SU-DHL-6 (cell line): ENCODE results near the gene TRPV5.

Experiments
- CTCF ChIP-seq: fragments of 200-600 bp; sonication (generic); IDR thresholded peaks from one replicate; pipeline ENCODE4 v1.5.1; 2017; ENCODE audit warnings: antibody characterized with exemption, mild to moderate bottlenecking, low read length, moderate library complexity; ENCODE audit not compliant: insufficient read depth, poor library complexity, severe bottlenecking
- EZH2phosphoT487 ChIP-seq: fragments of 200-600 bp; sonication (generic), shearing (Covaris generic); conservative IDR thresholded peaks from 2 replicates; pipeline ENCODE4 v1.6.1; 2018; ENCODE audit warnings: mild to moderate bottlenecking, antibody characterized with exemption, low read length, moderate library complexity, mixed read lengths

- TF ChIP-seq CTCF = no peak
- TF ChIP-seq EZH2phosphoT487 = no peak
Measured at GRCh38 chr7:142868986-142869415, 64.5 kb downstream of the TRPV5 start.
